HCT116 (cell line): ENCODE measurements around the gene DHDDS. TPM values are rescaled to one million over a fixed set of nuclear protein-coding genes. Genes with fewer than 3 reads are reported as not detected.
A peak's percentile ranks its signal among the peaks of the same experiment; 100 is the strongest.

Experiments used
- ATAC-seq: fragments of 200-7000 bp; cut with Tn5 transposase; 2 replicates; pipeline ENCODE4 v1.9.1; 2020; ENCODE audit warnings: mild to moderate bottlenecking, moderate library complexity
- Bru-seq: library from RNA; stranded (reverse); fragments of 400-500 nt; gene quantifications from one replicate; lab custom pipeline; 2021; lab: Mats Ljungman, UMichigan
- BruChase-seq, 2 experiments: library from RNA; stranded (reverse); fragments of 400-500 nt; gene quantifications; one replicate each; lab custom pipeline; 2021; lab: Mats Ljungman, UMichigan
- BruUV-seq: library from RNA; stranded (reverse); fragments of 400-500 nt; replicated peaks from 2 replicates; lab custom pipeline; 2021; lab: Mats Ljungman, UMichigan
- CTCF ChIA-PET: fragments of 300-600 bp; sonication (Branson Sonifier 250); formaldehyde crosslinking; loops from one replicate; lab custom pipeline; 2021; ENCODE audit warnings: antibody characterized with exemption; lab: Charles Lee
- POLR2A ChIA-PET: fragments of 300-600, 350-600 bp; sonication (Branson Sonifier 250); formaldehyde crosslinking; loops from one replicate; lab custom pipeline; 2021; ENCODE audit warnings: antibody characterized with exemption; lab: Charles Lee
- RAD21 ChIA-PET, 2 experiments: fragments of 300-600 bp; sonication (Branson Sonifier 250); formaldehyde crosslinking; loops; one replicate each; lab custom pipeline; 2023; ENCODE audit warnings: low total read pairs in 2 of 2; ENCODE audit not compliant: uncharacterized antibody in 2 of 2, unreplicated experiment in 2 of 2, low non-redundant PET in 1 of 2; lab: Charles Lee
- DNase-seq: peaks from one replicate; pipeline ENCODE4 v3.0.0-alpha.2; 2010; ENCODE audit warnings: low read depth, low spot score
- H2AFZ ChIP-seq: fragments of 200-600 bp; shearing (Covaris generic), sonication (generic); 2 replicates; pipeline ENCODE4 v1.6.1; 2017; ENCODE audit warnings: low read depth, mixed run types, mixed read lengths, antibody characterized with exemption, low read length; ENCODE audit not compliant: poor library complexity, severe bottlenecking
- H3K27ac ChIP-seq: 2 replicates; pipeline ENCODE4 v1.5.1; 2012; ENCODE audit warnings: low read depth, low read length
- H3K27me3 ChIP-seq: fragments of 200-600 bp; sonication (generic); 2 replicates; pipeline ENCODE4 v1.6.1; 2016; ENCODE audit warnings: mixed run types, low read length, mixed read lengths; ENCODE audit not compliant: insufficient read depth
- H3K36me3 ChIP-seq, 2 experiments: fragments of 200-500 bp in 1 of 2; fragments of 200-600 bp in 1 of 2; sonication (Bioruptor generic) in 1 of 2; sonication (generic) in 1 of 2; 2 replicates each; pipeline versions ENCODE4 v1.5.1 to v1.6.1; 2014 to 2016; ENCODE audit warnings: low read length in 2 of 2, inconsistent platforms in 1 of 2, mixed read lengths in 1 of 2, mixed run types in 1 of 2; ENCODE audit not compliant: insufficient read depth in 2 of 2, control insufficient read depth in 1 of 2
- H3K4me1 ChIP-seq, 2 experiments: fragments of 200-600 bp in 1 of 2; sonication (generic) in 1 of 2; 2 replicates each; pipeline versions ENCODE4 v1.5.1 to v1.6.1; 2012 to 2017; ENCODE audit warnings: low read length in 2 of 2, inconsistent platforms in 1 of 2, mild to moderate bottlenecking in 1 of 2, mixed read lengths in 1 of 2, mixed run types in 1 of 2, moderate library complexity in 1 of 2; ENCODE audit not compliant: insufficient read depth in 2 of 2, control insufficient read depth in 1 of 2
- H3K4me2 ChIP-seq: fragments of 200-600 bp; sonication (generic); 2 replicates; pipeline ENCODE4 v1.6.1; 2017; ENCODE audit warnings: mixed run types, low read length, mixed read lengths
- H3K4me3 ChIP-seq, 2 experiments: fragments of 200-600 bp in 1 of 2; sonication (generic) in 1 of 2; replicated peaks in 1 of 2; 2 replicates each; pipeline ENCODE4 v1.5.1; 2011 to 2016; ENCODE audit warnings: low read length in 2 of 2, control low read depth in 1 of 2, low read depth in 1 of 2, mild to moderate bottlenecking in 1 of 2, mixed read lengths in 1 of 2, mixed run types in 1 of 2
- H3K79me2 ChIP-seq: fragments of 200-600 bp; sonication (generic); 2 replicates; pipeline ENCODE4 v1.6.1; 2017; ENCODE audit warnings: mild to moderate bottlenecking, mixed run types, low read length, moderate library complexity, mixed read lengths; ENCODE audit not compliant: insufficient read depth
- H3K9ac ChIP-seq: fragments of 200-600 bp; sonication (generic); 2 replicates; pipeline ENCODE4 v1.6.1; 2016; ENCODE audit warnings: low read length, mixed read lengths
- H3K9me2 ChIP-seq: fragments of 200-600 bp; sonication (generic), shearing (Covaris generic); 2 replicates; pipeline ENCODE4 v1.6.1; 2017; ENCODE audit warnings: mixed run types, mild to moderate bottlenecking, moderate library complexity; ENCODE audit not compliant: insufficient read depth
- H3K9me3 ChIP-seq, 2 experiments: fragments of 200-500 bp in 1 of 2; fragments of 200-600 bp in 1 of 2; sonication (Bioruptor generic) in 1 of 2; sonication (generic) in 1 of 2; 2 replicates each; pipeline ENCODE4 v1.6.1; 2014 to 2017; ENCODE audit warnings: low read length in 2 of 2, mixed read lengths in 2 of 2, inconsistent platforms in 1 of 2, low read depth in 1 of 2, mild to moderate bottlenecking in 1 of 2, mixed run types in 1 of 2, moderate library complexity in 1 of 2; ENCODE audit not compliant: control insufficient read depth in 1 of 2, insufficient read depth in 1 of 2
- H4K20me1 ChIP-seq: fragments of 200-600 bp; sonication (generic), shearing (Covaris generic); 2 replicates; pipeline ENCODE4 v1.6.1; 2017; ENCODE audit warnings: mixed run types, mild to moderate bottlenecking, moderate library complexity; ENCODE audit not compliant: insufficient read depth
- ATF3 ChIP-seq: IDR thresholded peaks from 2 replicates; pipeline ENCODE4 v1.6.1; 2012
- CBX3 ChIP-seq: IDR thresholded peaks from 2 replicates; pipeline ENCODE4 v1.6.1; 2012; ENCODE audit warnings: low read depth
- EGR1 ChIP-seq: IDR thresholded peaks from 2 replicates; pipeline ENCODE4 v1.6.1; 2012; ENCODE audit warnings: low read depth
- ELF1 ChIP-seq: IDR thresholded peaks from 2 replicates; pipeline ENCODE4 v1.6.1; 2012; ENCODE audit warnings: low read depth, borderline replicate concordance
- POLR2A ChIP-seq: IDR thresholded peaks from 2 replicates; pipeline ENCODE4 v1.7.0; 2011; ENCODE audit warnings: borderline replicate concordance; ENCODE audit not compliant: insufficient read depth, insufficient read length; ENCODE audit errors: extremely low read depth
- POLR2AphosphoS5 ChIP-seq: IDR thresholded peaks from 2 replicates; pipeline ENCODE4 v1.6.1; 2011; ENCODE audit warnings: mild to moderate bottlenecking, low read depth, low read length, moderate library complexity
- SIN3A ChIP-seq: IDR thresholded peaks from 2 replicates; pipeline ENCODE4 v1.6.1; 2012; ENCODE audit warnings: low read depth
- SP1 ChIP-seq: IDR thresholded peaks from 2 replicates; pipeline ENCODE4 v1.6.1; 2012; ENCODE audit warnings: low read depth
- SRF ChIP-seq: IDR thresholded peaks from 2 replicates; pipeline ENCODE4 v1.6.1; 2012; ENCODE audit warnings: low read depth
- TCF7L2 ChIP-seq: IDR thresholded peaks from 2 replicates; pipeline ENCODE4 v1.7.0; 2011; ENCODE audit warnings: borderline replicate concordance, inconsistent platforms; ENCODE audit not compliant: insufficient read depth, insufficient read length; ENCODE audit errors: extremely low read depth
- intact Hi-C: fragments of 100-400 bp; cut with micrococcal nuclease; formaldehyde crosslinking; loops from 2 replicates; pipeline ENCODE4 v1.10.0; 2022
- long read RNA-seq: library from polyadenylated mRNA; unstranded; transcript quantifications from one replicate; pipeline ENCODE4 v2.0.0, GENCODE V29; 2021; ENCODE audit not compliant: unreplicated experiment
- polyA plus RNA-seq: library from polyadenylated mRNA; unstranded; fragments of >200 nt; gene quantifications from 2 replicates; pipeline ENCODE4 v1.2.1, GENCODE V29; 2012; ENCODE audit warnings: missing spikeins
- total RNA-seq: library from RNA; stranded (reverse); gene quantifications from one replicate; pipeline ENCODE4 v1.2.1, GENCODE V29; 2021; ENCODE audit not compliant: unreplicated experiment
- TF ChIP-seq, protein P1 (sequence below): IDR thresholded peaks from 2 replicates; pipeline ENCODE4 v1.6.1; 2011; ENCODE audit warnings: mild to moderate bottlenecking, low read length, moderate library complexity; ENCODE audit not compliant: insufficient replicate concordance; ENCODE audit errors: extremely low read depth
- TF ChIP-seq, protein P2 (sequence below): IDR thresholded peaks from 2 replicates; pipeline ENCODE4 v1.6.1; 2012
- TF ChIP-seq, protein P3 (sequence below), 3 experiments: fragments of 200-600 bp in 1 of 3; sonication (generic) in 1 of 3; IDR thresholded peaks in 2 of 3; conservative IDR thresholded peaks in 1 of 3; 2 replicates each; pipeline ENCODE4 v1.5.1; 2012 to 2017; ENCODE audit warnings: low read depth in 2 of 3, low read length in 2 of 3, antibody characterized with exemption in 1 of 3, borderline replicate concordance in 1 of 3, control low read depth in 1 of 3, mild to moderate bottlenecking in 1 of 3, mixed read lengths in 1 of 3, mixed run types in 1 of 3, moderate library complexity in 1 of 3; ENCODE audit not compliant: insufficient read depth in 1 of 3

DHDDS gene, protein sequence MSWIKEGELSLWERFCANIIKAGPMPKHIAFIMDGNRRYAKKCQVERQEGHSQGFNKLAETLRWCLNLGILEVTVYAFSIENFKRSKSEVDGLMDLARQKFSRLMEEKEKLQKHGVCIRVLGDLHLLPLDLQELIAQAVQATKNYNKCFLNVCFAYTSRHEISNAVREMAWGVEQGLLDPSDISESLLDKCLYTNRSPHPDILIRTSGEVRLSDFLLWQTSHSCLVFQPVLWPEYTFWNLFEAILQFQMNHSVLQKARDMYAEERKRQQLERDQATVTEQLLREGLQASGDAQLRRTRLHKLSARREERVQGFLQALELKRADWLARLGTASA
- total RNA-seq (46.0 TPM), Bru-seq, nascent RNA (percentile 73 among the genes with signal in this experiment), BruChase-seq, experiment 1, labeled RNA remaining after a 6-hour chase (percentile 77 among the genes with signal in this experiment), BruChase-seq, experiment 2, labeled RNA remaining after a 2-hour chase (percentile 73 among the genes with signal in this experiment)
- 25.5 and 29.2 TPM in 2 replicates for polyA plus RNA-seq
- long read RNA-seq, transcript DHDDS-202 (9 exons, 3,245 nt), result minor isoform, 5 of 47 reads
- long read RNA-seq, transcript DHDDS-201 (9 exons, 1,403 nt), result major isoform, 14 of 47 reads
- long read RNA-seq, partial matches to known transcripts, result 3 of 47 reads
- long read RNA-seq, other reads (novel, unspliced or antisense), result 18 of 47 reads

- POLR2A ChIA-PET, result interaction anchor here (0.6 to 1.1 kb wide), 3 partner anchors 11 to 38 kb away, joined by 4 to 5 read pairs (median 4); no protein-coding TSS in a partner anchor
- H2AFZ ChIP-seq, result no peak within 1 kb of the TSS
- no peaks in the 10 kb centered on the region for H4K20me1 ChIP-seq
- H3K4me1 ChIP-seq, result peaks cover 13 to 16% of the 10 kb centered on the region in 2 experiments; a peak in 3 of 4 replicates
- BruUV-seq, result no TSS peak
- peak within 1 kb of the TSS; percentile 51 for H3K27ac ChIP-seq
- peak; percentile 97 for ATAC-seq
- peak; percentile 93 for DNase-seq
- RAD21 ChIA-PET, result interaction anchor here in 1 of 2 experiments (0.6 kb wide), 1 partner anchor 47 kb away, joined by 3 read pairs; no protein-coding TSS in a partner anchor
- H3K4me2 ChIP-seq, result peak within 1 kb of the TSS; percentile 81
- peak within 1 kb of the TSS; percentile 76 for H3K9ac ChIP-seq
- CTCF ChIA-PET, result interaction anchor here (1.0 to 2.8 kb wide), 3 partner anchors 15 to 68 kb away, joined by 3 to 17 read pairs (median 4); no protein-coding TSS in a partner anchor
- intact Hi-C loops, result no loop called here
- H3K4me3 ChIP-seq, result peak within 1 kb of the TSS; percentile 91 to 99
- peaks cover 17% of the 10 kb centered on the region for H3K79me2 ChIP-seq
- peak; percentile 98 for TF ChIP-seq CBX3
- TF ChIP-seq, protein P1, sequence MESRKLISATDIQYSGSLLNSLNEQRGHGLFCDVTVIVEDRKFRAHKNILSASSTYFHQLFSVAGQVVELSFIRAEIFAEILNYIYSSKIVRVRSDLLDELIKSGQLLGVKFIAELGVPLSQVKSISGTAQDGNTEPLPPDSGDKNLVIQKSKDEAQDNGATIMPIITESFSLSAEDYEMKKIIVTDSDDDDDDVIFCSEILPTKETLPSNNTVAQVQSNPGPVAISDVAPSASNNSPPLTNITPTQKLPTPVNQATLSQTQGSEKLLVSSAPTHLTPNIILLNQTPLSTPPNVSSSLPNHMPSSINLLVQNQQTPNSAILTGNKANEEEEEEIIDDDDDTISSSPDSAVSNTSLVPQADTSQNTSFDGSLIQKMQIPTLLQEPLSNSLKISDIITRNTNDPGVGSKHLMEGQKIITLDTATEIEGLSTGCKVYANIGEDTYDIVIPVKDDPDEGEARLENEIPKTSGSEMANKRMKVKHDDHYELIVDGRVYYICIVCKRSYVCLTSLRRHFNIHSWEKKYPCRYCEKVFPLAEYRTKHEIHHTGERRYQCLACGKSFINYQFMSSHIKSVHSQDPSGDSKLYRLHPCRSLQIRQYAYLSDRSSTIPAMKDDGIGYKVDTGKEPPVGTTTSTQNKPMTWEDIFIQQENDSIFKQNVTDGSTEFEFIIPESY, result peak; percentile 80
- peak; percentile 53 for TF ChIP-seq POLR2A
- TF ChIP-seq ELF1, result peak; percentile 91
- TF ChIP-seq, protein P2, sequence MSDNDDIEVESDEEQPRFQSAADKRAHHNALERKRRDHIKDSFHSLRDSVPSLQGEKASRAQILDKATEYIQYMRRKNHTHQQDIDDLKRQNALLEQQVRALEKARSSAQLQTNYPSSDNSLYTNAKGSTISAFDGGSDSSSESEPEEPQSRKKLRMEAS, result peak; percentile 100
- peak; percentile 56 for TF ChIP-seq TCF7L2
- TF ChIP-seq EGR1, result no peak
- peak; percentile 98 for TF ChIP-seq SP1
- TF ChIP-seq, protein P3, sequence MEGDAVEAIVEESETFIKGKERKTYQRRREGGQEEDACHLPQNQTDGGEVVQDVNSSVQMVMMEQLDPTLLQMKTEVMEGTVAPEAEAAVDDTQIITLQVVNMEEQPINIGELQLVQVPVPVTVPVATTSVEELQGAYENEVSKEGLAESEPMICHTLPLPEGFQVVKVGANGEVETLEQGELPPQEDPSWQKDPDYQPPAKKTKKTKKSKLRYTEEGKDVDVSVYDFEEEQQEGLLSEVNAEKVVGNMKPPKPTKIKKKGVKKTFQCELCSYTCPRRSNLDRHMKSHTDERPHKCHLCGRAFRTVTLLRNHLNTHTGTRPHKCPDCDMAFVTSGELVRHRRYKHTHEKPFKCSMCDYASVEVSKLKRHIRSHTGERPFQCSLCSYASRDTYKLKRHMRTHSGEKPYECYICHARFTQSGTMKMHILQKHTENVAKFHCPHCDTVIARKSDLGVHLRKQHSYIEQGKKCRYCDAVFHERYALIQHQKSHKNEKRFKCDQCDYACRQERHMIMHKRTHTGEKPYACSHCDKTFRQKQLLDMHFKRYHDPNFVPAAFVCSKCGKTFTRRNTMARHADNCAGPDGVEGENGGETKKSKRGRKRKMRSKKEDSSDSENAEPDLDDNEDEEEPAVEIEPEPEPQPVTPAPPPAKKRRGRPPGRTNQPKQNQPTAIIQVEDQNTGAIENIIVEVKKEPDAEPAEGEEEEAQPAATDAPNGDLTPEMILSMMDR (IDR thresholded peaks at IDR 0.05 in 2 of 3, conservative IDR thresholded peaks at IDR 0.05 in 1 of 3; ENCODE audit: borderline replicate concordance in 1 of 3, insufficient read depth in 1 of 3, low read depth in 2 of 3, low read length in 2 of 3), result no peak
- TF ChIP-seq ATF3, result no peak
- TF ChIP-seq POLR2AphosphoS5, result peak; percentile 86
- peak; percentile 93 for TF ChIP-seq SIN3A
- TF ChIP-seq SRF, result peak; percentile 98
- no peaks in the 10 kb centered on the region for H3K9me2 ChIP-seq
- no peaks in the 10 kb centered on the region for H3K27me3 ChIP-seq
- no peaks in the 10 kb centered on the region for H3K9me3 ChIP-seq
- no peaks in the 10 kb centered on the region; a peak in 1 of 4 replicates for H3K36me3 ChIP-seq
Observed at GRCh38 chr1:26431979-26432695, at the start of gene DHDDS. Gene DHDDS (plus strand): TSS chr1:26432321. CDS start chr1:26432946, 625 bp downstream.
